Large intestine (tissue), 3 donors: ENCODE data around the gene CD300A. TPM values are rescaled to one million over a fixed set of nuclear protein-coding genes. Genes with fewer than 3 reads are reported as not detected.

Experiments
- DNase-seq, 2 donors: peaks; one replicate each; pipeline versions ENCODE4 v3.0.0 to v3.0.0-alpha.2; 2013
- H3K27ac ChIP-seq: one replicate; pipeline ENCODE4 v1.5.1; 2013; ENCODE audit warnings: low read length
- H3K27me3 ChIP-seq: 2 replicates; pipeline ENCODE4 v1.6.1; 2013; ENCODE audit warnings: low read length; ENCODE audit not compliant: control insufficient read depth, insufficient read depth
- H3K36me3 ChIP-seq: 2 replicates; pipeline ENCODE4 v1.6.1; 2013; ENCODE audit warnings: low read length; ENCODE audit not compliant: control insufficient read depth, insufficient read depth
- H3K4me1 ChIP-seq: one replicate; pipeline ENCODE4 v1.6.1; 2013; ENCODE audit warnings: low read length; ENCODE audit not compliant: control insufficient read depth, insufficient read depth
- H3K4me3 ChIP-seq: one replicate; pipeline ENCODE4 v1.5.1; 2013; ENCODE audit warnings: low read length
- H3K9me3 ChIP-seq: one replicate; pipeline ENCODE4 v1.6.1; 2013; ENCODE audit warnings: mild to moderate bottlenecking, low read depth, low read length, moderate library complexity; ENCODE audit not compliant: control insufficient read depth
- WGBS: methylation state at CpG from one replicate; pipeline ENCODE4 v1.1.5; 2013; ENCODE audit warnings: low lambda C conversion rate; ENCODE audit not compliant: insufficient coverage; 5-methylcytosine and 5-hydroxymethylcytosine counted together
- polyA plus RNA-seq: library from polyadenylated mRNA; unstranded; fragments of 120-200 nt; gene quantifications from one replicate; pipeline ENCODE4 v1.2.1, GENCODE V29; 2013

CD300A gene
- polyA plus RNA-seq, 1 donor, result 6.7 TPM

DNA sequence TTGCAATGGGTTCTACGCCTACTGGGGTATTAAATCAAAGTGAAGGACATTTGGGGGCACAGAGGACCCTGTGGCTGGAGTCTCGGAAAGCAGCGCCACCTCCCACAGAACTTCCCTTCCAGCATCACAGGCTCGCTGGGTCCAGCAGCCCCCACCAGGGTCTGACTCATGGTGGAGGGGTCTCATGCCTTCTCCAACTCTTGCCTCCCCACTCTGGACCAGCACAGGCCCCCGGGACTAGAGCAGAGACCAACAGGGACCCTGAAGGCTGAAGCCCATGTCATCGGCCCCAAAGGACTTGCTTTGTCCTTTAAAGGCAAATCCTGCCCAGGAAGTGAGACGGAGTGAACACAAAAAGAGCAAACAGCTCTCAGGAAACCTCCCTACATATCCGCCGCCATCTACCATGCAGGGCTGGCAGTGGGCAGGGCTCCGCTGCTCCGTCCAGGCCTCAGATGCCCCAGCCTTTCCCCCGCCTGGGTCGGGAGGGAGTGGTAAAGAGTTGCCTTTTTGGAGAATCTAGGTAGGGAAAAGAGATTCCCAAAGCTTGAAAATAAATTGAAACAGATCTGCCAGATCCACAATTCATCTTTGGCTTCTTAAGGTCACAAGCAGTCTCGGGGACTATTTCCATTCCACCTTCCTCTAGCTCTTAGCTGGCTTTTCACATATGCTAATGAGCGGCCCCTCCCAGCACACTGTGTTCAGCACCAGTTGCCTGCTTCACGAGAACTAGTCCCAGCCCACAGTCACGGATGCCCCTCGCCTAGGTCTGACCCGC is 36.6 kb upstream of the CD300A start:
- peaks cover 57% of the 10 kb centered on the region for H3K4me1 ChIP-seq
- peaks cover 10% of the 10 kb centered on the region for H3K27me3 ChIP-seq
- no peaks in the 10 kb centered on the region for H3K9me3 ChIP-seq
- no CpG with 5 or more reads among the region's 19 CpGs for WGBS
- no peak for DNase-seq
- H3K4me3 ChIP-seq, result peak overlapping the region; percentile 63
- H3K27ac ChIP-seq, result peak overlapping the region; percentile 95
- H3K36me3 ChIP-seq, result no peaks in the 10 kb centered on the region

DNA sequence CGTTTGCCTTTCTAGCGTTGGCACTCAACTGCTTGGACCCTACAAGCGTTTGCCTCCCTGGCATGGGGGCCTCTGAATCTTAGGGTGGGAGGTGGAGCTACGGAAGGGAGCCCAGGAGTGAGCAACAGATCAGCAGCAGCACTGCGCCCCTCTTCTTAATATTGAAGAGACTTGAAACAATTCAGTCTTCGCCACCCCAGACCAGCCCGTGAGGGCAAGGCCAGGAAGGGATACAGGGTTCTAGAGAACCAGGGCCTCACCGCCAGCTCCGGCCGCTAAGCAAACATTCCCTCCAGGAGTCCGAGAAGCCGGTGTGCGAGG is 36.1 kb upstream of the CD300A start:
- DNase-seq, result no peak
- H3K4me3 ChIP-seq, result peak overlapping the region; percentile 63
- H3K27me3 ChIP-seq, result peaks cover 10% of the 10 kb centered on the region
- no CpG with 5 or more reads among the region's 13 CpGs for WGBS
- H3K36me3 ChIP-seq, result no peaks in the 10 kb centered on the region
- peak overlapping the region; percentile 95 for H3K27ac ChIP-seq
- no peaks in the 10 kb centered on the region for H3K9me3 ChIP-seq
- peaks cover 53% of the 10 kb centered on the region for H3K4me1 ChIP-seq

DNA sequence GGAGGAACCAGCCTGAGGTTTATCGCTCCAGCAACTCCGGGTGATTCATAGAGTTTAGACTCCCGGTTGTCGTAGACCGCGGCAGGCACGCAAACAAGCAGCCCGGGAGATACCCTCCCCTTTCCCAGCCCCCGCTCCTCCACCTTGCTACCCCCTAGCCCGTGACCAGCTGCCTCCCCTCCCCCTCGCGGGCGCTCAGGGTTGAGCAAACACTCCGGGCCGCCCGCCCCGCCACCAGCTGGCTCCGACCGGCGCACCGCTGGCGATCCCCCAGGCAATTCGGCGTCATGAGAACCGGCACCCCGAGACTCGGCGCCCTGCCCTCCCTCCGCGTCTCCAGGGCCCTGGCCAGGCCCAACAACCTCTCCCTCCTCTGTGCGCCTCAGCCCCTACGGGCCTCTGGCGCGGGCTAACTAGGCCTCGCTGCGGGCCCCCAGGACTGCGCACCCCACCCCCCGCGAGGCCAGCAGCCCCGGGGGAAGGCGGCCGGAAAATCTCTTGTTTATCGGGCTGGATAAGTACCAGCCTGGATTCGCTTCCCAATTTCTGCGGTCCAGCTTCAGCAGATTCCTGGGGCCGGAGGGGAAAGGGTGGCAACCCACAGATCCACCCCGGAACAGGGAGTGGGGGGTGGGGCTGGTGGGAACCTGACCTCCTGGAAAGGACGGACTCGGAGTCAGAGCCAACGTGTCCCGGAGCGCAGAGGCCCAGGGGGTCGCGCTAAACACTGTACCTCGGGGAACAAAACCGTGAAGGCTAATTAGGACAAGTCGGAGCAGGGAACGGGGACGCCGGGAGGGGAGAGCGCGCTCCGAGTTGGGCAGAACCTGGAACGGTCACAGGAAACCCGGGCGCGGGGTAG is 35.5 kb upstream of the CD300A start:
- peak overlapping the region; percentile 95 for H3K27ac ChIP-seq
- no peaks in the 10 kb centered on the region for H3K36me3 ChIP-seq
- peak overlapping the region; percentile 63 for H3K4me3 ChIP-seq
- DNase-seq, result peak; percentile 81 to 92
- H3K27me3 ChIP-seq, result peaks cover 10% of the 10 kb centered on the region
- H3K4me1 ChIP-seq, result peaks cover 51% of the 10 kb centered on the region
- no CpG with 5 or more reads among the region's 67 CpGs for WGBS
- no peaks in the 10 kb centered on the region for H3K9me3 ChIP-seq

DNA sequence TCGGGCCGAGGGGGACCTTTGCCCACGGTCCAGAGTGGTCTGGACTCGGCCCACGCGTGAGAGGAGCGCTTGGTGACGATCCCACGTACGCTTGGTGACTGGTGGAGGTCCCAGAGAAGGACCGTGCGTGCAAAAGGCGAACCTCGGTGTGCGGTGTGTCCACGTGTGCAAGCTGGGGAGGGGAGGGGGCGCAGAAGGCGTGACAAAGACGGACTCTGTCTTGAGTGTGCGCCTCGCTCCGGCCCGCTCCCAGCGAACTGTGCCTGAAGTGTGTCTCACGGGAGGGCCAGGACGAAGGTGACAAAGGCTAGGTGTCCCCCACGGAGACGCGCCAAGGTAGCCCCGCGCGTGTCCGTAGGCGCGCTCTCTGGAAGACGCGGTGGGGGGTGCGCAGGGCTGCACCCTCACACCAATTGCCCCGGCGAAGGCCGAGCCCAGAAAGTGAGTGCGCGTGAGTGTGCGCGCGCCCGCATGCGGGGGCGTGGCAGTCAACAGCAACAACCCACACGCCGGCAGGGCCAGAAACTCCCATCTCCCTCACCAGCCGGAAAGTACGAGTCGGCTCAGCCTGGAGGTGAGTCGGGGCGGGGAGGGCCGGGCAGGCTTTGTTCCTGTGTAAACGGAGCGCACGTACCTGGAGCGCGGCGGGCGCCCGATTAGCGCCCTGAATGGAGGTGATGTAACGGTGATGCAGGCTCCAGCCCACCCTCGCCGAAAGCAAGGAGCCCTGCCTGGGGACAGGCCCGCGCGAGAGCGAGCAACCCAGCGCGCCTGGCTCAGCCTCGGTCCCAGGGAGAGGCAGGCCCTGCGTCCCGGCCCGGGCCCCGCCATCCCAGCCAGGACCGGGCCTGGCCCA is 34.6 kb upstream of the CD300A start, which contains the start of gene GPRC5C:
GPRC5C (plus strand) TSS at position 521 of the 856 bp plus-strand sequence. CDS start 7,689 bp downstream, outside the sequence.
- H3K36me3 ChIP-seq, result no peaks in the 10 kb centered on the region
- no CpG with 5 or more reads among the region's 81 CpGs for WGBS
- H3K4me3 ChIP-seq, result peak within 1 kb of the TSS; percentile 63
- DNase-seq, result peak; percentile 91 to 95
- peaks cover 46% of the 10 kb centered on the region for H3K4me1 ChIP-seq
- H3K27me3 ChIP-seq, result peaks cover 10% of the 10 kb centered on the region
- H3K9me3 ChIP-seq, result no peaks in the 10 kb centered on the region
- H3K27ac ChIP-seq, result peak within 1 kb of the TSS; percentile 95

DNA sequence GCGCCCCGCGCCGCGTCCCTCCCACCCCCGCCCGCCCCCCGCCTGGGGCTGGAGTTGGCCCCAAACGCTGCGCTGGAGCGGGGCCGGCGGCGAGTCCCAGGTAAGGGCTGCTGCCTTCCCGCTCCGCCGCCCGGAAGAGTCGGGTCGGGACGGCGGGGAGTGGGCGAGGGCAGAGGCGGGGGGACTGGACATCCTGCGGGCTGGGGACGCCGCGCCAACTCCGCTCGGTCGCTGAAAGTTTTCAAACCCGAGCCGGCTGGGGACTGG is 34.1 kb upstream of the CD300A start:
- no CpG with 5 or more reads among the region's 33 CpGs for WGBS
- Histone ChIP-seq H3K4me1 (peaks cover 42% of the 10 kb centered on the region), H3K4me3 (peak overlapping the region; percentile 63), H3K36me3 (no peaks in the 10 kb centered on the region), H3K27ac (no peak overlapping the region), H3K9me3 (peaks cover 2% of the 10 kb centered on the region), H3K27me3 (peaks cover 10% of the 10 kb centered on the region)
- peak in 1 of 2 donors; percentile 27 for DNase-seq

DNA sequence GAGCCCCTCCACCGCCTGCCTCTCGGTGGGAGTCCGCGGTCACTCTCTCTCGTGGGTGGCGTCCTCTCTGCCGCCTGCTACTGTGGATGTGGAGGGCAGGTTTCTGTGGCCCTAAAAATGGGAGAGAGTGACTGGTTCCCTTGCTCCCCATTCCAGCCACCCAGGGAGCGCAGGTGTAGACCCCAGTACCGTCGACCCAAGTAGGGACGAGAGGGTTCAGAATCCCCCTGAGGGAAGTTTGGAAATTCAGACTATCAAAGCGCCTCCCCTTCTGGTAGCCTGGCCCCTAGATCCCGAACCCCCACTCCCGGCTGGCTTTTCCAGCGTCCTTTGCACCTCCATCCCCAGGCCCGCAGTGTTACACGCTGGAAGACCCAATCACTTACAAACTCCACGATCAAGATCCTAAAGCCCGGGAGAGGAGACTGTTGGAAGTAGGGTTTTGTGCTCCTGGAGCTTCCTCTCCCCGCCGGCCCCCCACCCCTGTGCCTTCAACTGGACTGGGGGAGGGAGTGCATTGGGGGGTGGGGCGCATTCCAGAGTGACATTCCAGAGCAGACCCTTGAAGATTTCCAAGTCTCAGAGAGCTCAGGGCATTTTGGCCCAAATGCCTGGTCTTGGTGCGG is 33.6 kb upstream of the CD300A start:
- Histone ChIP-seq H3K9me3 (peaks cover 7% of the 10 kb centered on the region), H3K27ac (peak overlapping the region; percentile 12), H3K4me1 (peaks cover 37% of the 10 kb centered on the region), H3K27me3 (peaks cover 10% of the 10 kb centered on the region), H3K36me3 (no peaks in the 10 kb centered on the region), H3K4me3 (peak overlapping the region; percentile 63)
- no peak for DNase-seq
- WGBS, result no CpG with 5 or more reads among the region's 23 CpGs

DNA sequence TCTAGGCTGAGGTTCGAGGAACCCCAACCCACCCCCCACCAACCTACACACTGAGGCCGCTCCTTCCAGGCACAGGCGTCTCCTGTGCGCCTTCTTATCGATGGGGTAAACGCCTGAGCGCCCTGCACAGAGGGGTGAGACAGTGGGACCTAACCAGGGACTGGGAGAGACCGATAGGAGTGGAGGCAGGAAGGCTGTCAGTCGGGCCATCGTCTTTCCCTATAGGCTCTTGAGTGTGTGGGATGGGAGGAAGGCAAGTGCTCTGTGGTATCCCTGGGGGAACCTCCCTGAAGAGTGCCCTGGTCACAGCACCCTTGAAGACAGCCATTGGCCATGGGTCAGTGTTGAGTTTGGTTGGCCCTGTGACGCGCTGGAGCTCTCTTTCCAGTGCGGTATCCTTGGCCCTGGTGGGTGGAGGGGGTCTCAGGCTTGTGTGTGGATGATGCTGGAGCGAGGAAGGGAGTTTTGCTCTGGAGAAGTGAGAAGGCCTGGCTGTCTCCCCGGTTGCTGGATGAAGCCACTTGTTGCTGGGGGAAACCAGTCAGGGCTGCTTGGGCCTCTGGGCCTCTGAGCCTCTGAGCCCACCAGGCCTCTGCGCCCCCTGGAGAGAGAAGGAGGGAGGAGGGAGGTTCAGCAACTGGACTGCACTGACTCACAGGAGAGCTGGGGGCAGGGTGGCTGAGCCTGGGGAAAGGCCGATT is 32.9 kb upstream of the CD300A start:
- no peaks in the 10 kb centered on the region for H3K36me3 ChIP-seq
- no peak overlapping the region for H3K4me3 ChIP-seq
- H3K27ac ChIP-seq, result no peak overlapping the region
- H3K27me3 ChIP-seq, result peaks cover 10% of the 10 kb centered on the region
- H3K4me1 ChIP-seq, result peaks cover 30% of the 10 kb centered on the region
- DNase-seq, result no peak
- H3K9me3 ChIP-seq, result peaks cover 13% of the 10 kb centered on the region
- WGBS, result no CpG with 5 or more reads among the region's 17 CpGs

DNA sequence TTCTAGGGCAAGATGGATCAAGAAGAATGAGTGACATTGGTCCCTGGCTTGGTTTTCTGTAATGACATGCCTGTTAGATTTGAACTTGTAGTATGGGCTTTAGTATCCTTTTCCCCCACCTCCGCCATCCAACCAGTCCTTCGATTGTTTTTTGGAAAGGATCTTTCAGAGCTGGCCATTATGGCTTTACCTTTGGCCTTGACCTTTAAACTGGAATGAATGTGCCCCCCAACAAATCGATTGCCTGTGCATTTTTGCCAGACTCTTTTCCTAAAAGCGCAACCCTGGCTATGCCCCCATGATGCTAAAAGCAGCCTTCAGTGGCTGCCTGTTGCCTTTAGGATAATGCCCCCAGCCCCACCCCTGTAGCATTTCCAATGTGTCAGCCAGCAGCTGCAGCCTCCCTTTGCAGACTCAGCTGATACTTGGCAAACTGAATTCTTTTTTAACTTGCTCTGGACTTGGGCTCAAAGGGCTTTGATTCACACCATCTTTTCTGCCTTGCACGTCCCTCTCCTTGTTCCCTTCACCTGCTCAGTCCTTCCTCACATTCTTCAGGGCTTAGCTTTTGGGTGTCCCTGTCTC is 30.6 kb upstream of the CD300A start:
- H3K36me3 ChIP-seq, result peaks cover 9% of the 10 kb centered on the region
- peak overlapping the region; percentile 13 for H3K27ac ChIP-seq
- WGBS, result 33% methylated on average over 1 of the region's 5 CpGs
- no peak for DNase-seq
- no peak overlapping the region for H3K4me3 ChIP-seq
- peaks cover 10% of the 10 kb centered on the region for H3K27me3 ChIP-seq
- H3K9me3 ChIP-seq, result peaks cover 22% of the 10 kb centered on the region
- H3K4me1 ChIP-seq, result peaks cover 15% of the 10 kb centered on the region

DNA sequence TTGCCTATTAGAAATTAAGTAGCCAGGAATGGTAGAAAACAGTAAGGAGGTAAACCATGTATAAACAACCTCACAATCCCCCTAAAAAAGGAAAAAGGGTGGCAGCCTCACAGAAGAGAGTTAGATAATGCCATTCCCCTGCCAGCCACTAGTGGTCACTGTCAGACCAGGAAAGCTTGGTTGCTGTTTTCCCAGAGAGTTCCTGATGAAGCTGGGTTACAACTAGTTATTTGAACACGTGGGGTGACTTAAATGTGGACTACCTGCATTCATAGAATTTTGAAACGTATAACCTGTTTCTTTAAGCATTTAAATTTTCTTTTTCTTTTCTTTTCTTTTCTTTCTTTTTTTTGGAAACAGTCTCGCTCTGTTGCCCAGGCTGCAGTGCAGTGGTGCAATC is 28.7 kb upstream of the CD300A start:
- Histone ChIP-seq H3K27ac (no peak overlapping the region), H3K4me1 (peaks cover 18% of the 10 kb centered on the region), H3K4me3 (no peak overlapping the region), H3K9me3 (peaks cover 22% of the 10 kb centered on the region), H3K36me3 (peaks cover 9% of the 10 kb centered on the region), H3K27me3 (peaks cover 7% of the 10 kb centered on the region)
- DNase-seq, result no peak
- WGBS, result 81% methylated on average over 3 of the region's 3 CpGs
